Epithelial cell of esophagus (primary cell): ENCODE results near the gene RXRB.
A peak's percentile ranks its signal among the peaks of the same experiment; 100 is the strongest.
"Not testable (repeated sequence)": the region's sequence is repeated elsewhere in the genome, so short reads cannot be mapped to it uniquely, and the experiment has no call there.

Experiments
- DNase-seq: peaks from one replicate; pipeline ENCODE4 v3.0.0; 2010; ENCODE audit warnings: low read depth
- H3K4me3 ChIP-seq: 2 replicates; pipeline ENCODE4 v1.5.1; 2011; ENCODE audit warnings: mild to moderate bottlenecking, low read length, control low read depth
- CTCF ChIP-seq: IDR thresholded peaks from 2 replicates; pipeline ENCODE4 v1.5.1; 2011; ENCODE audit warnings: low read depth, mild to moderate bottlenecking, low read length, control low read depth, inconsistent platforms; ENCODE audit not compliant: insufficient read depth; ENCODE audit errors: missing control alignments

Gene RXRB

GRCh38 chr6:33160096-33160495 lies 40.4 kb downstream of the RXRB start:
- no peak overlapping the region for H3K4me3 ChIP-seq
- DNase-seq, result no peak
- TF ChIP-seq CTCF, result no peak

- no peak overlapping the region for H3K4me3 ChIP-seq
- TF ChIP-seq CTCF, result no peak
Measured at GRCh38 chr6:33156964-33157363, 43.5 kb downstream of the RXRB start.

GRCh38 chr6:33156561-33156960 lies 43.9 kb downstream of the RXRB start:
- no peak for TF ChIP-seq CTCF
- no peak for DNase-seq

More at GRCh38 chr6:33156964-33157363, 43.5 kb downstream of the RXRB start:
- DNase-seq, result no peak

GRCh38 chr6:33154349-33154748 lies 46.1 kb downstream of the RXRB start:
- DNase-seq, result no peak
- no peak overlapping the region for H3K4me3 ChIP-seq
- no peak for TF ChIP-seq CTCF

More at GRCh38 chr6:33156561-33156960, 43.9 kb downstream of the RXRB start:
- H3K4me3 ChIP-seq, result no peak overlapping the region

GRCh38 chr6:33151050-33151449 lies 49.4 kb downstream of the RXRB start:
- H3K4me3 ChIP-seq, result no peak overlapping the region
- no peak for TF ChIP-seq CTCF
- DNase-seq, result no peak

GRCh38 chr6:33150560-33150959 lies 49.9 kb downstream of the RXRB start:
- not testable (repeated sequence) for H3K4me3 ChIP-seq, DNase-seq

- peak; percentile 56 for DNase-seq
- H3K4me3 ChIP-seq, result no peak overlapping the region
- peak; percentile 89 for TF ChIP-seq CTCF
Measured at GRCh38 chr6:33147807-33148666, 52.4 kb downstream of the RXRB start.
